GM18873 (cell line): ENCODE measurements around the gene MAN2B2.

ENCODE experiments used
- ATAC-seq: cut with Tn5 transposase; IDR thresholded peaks from one replicate; pipeline ENCODE4 v1.9.1; 2021; ENCODE audit warnings: mild to moderate bottlenecking, moderate library complexity, moderate number of reproducible peaks; ENCODE audit not compliant: unreplicated experiment, low FRiP score

Gene MAN2B2

GRCh38 chr4:6542951-6543350 lies 32.0 kb upstream of the MAN2B2 start:
- no peak for ATAC-seq

GRCh38 chr4:6546091-6546490 lies 28.9 kb upstream of the MAN2B2 start:
- ATAC-seq = no peak

- no peak for ATAC-seq
These were observed 28.1 kb upstream of the MAN2B2 start for GRCh38 chr4:6546681-6547447.

GRCh38 chr4:6548201-6548881 lies 26.6 kb upstream of the MAN2B2 start:
- no peak for ATAC-seq

GRCh38 chr4:6548882-6549230 lies 26.1 kb upstream of the MAN2B2 start:
- no peak for ATAC-seq

GRCh38 chr4:6549445-6549844 lies 25.5 kb upstream of the MAN2B2 start:
- no peak for ATAC-seq

GRCh38 chr4:6549890-6550620 lies 24.9 kb upstream of the MAN2B2 start:
- no peak for ATAC-seq

GRCh38 chr4:6550821-6551220 lies 24.2 kb upstream of the MAN2B2 start:
- ATAC-seq = no peak

- ATAC-seq = no peak
These were observed 23.3 kb upstream of the MAN2B2 start for GRCh38 chr4:6551660-6552059.

GRCh38 chr4:6555519-6555918 lies 19.5 kb upstream of the MAN2B2 start:
- ATAC-seq = no peak

- no peak for ATAC-seq
These were observed 18.7 kb upstream of the MAN2B2 start for GRCh38 chr4:6556263-6556662.

- no peak for ATAC-seq
These were observed 17.8 kb upstream of the MAN2B2 start for GRCh38 chr4:6557185-6557584.

GRCh38 chr4:6557856-6558255 lies 17.1 kb upstream of the MAN2B2 start:
- ATAC-seq = no peak

GRCh38 chr4:6560416-6561172 lies 14.4 kb upstream of the MAN2B2 start:
- no peak for ATAC-seq

- ATAC-seq = no peak
These were observed 13.8 kb upstream of the MAN2B2 start for GRCh38 chr4:6561173-6561516.

- ATAC-seq = no peak
These were observed 13.2 kb upstream of the MAN2B2 start for GRCh38 chr4:6561706-6562371.

GRCh38 chr4:6562931-6563901 lies 11.8 kb upstream of the MAN2B2 start:
- ATAC-seq = no peak

- no peak for ATAC-seq
These were observed 10.9 kb upstream of the MAN2B2 start for GRCh38 chr4:6563935-6564645.
